Peyer's patch (tissue), 4 donors: ENCODE results near the gene LMO2. TPM values are rescaled to one million over a fixed set of nuclear protein-coding genes. Genes with fewer than 3 reads are reported as not detected.

Source experiments
- DNase-seq, 3 donors: peaks; one replicate each; pipeline ENCODE4 v3.0.0-alpha.2; 2017 to 2019
- H3K27ac ChIP-seq, 4 donors: fragments of 200-600 bp; sonication (generic); one replicate each; pipeline ENCODE4 v1.5.1; 2016 to 2019
- H3K27me3 ChIP-seq, 2 donors: fragments of 200-600 bp; sonication (generic); one replicate each; pipeline ENCODE4 v1.5.1; 2019
- H3K36me3 ChIP-seq, 3 donors: fragments of 200-600 bp; sonication (generic); one replicate each; pipeline ENCODE4 v1.5.1; 2016 to 2019
- H3K4me1 ChIP-seq, 4 donors: fragments of 200-600 bp; sonication (generic); one replicate each; pipeline ENCODE4 v1.5.1; 2016 to 2019
- H3K4me3 ChIP-seq, 4 donors: fragments of 200-600 bp; sonication (generic); 1 replicate in 3 of 4; 2 replicates in 1 of 4; pipeline ENCODE4 v1.5.1; 2016 to 2019; ENCODE audit warnings: mild to moderate bottlenecking in 1 of 4
- H3K9me3 ChIP-seq, 4 donors: fragments of 200-600 bp; sonication (generic); one replicate each; pipeline ENCODE4 v1.5.1; 2016 to 2019; ENCODE audit warnings: mild to moderate bottlenecking in 1 of 4
- POLR2A ChIP-seq, 2 donors: fragments of 450-650 bp; IDR thresholded peaks; one replicate each; pipeline ENCODE4 v1.5.1; 2017; ENCODE audit warnings: antibody characterized with exemption in 2 of 2, mild to moderate bottlenecking in 2 of 2, moderate library complexity in 2 of 2
- total RNA-seq, 4 donors: library from RNA; depleted of rRNA; stranded (reverse); fragments of >200 nt; gene quantifications; one replicate each; pipeline ENCODE4 v1.1.0, GENCODE V29; 2016
- TF ChIP-seq, protein P1 (sequence below), 6 experiments: fragments of 450-650 bp in 4 of 6; fragments of 200-600 bp in 2 of 6; sonication (generic) in 1 of 6; IDR thresholded peaks; one replicate each; pipeline ENCODE4 v1.5.1; 2017 to 2019; ENCODE audit warnings: antibody characterized with exemption in 6 of 6, mild to moderate bottlenecking in 3 of 6, moderate library complexity in 1 of 6

Gene LMO2
- total RNA-seq, 4 donors from 2014 or later, result 5.1 to 9.1 (median 7.2) TPM

DNA sequence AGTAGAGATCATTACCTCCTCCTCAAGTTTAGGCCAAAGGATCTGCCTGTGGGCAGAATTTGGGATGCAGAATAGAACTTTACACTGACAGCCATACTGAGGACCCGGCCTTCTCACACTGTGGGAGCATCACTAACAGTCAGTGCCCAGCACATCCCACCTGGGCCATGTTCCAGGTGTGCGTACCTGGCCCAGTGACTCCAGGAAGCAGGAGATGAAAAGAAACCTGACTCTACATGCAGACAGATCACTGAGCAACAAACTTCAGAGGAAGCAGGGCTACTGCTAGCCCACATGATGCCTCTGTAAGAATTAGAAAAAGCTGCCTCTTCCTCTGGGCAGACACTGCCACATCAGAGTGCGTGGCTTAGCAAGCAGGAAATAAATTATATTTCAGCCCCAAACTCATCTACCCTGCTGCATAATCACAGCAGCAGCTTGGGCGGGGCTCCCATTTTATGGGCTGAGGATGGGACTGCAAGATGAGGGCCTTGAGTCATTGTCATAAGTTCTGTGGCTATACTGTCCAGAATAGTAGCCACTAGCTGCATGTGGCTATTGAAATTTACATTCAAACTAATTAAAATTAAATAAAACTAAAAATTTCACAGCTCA, 6.0 kb upstream of the LMO2 start:
- Histone ChIP-seq H3K27me3 (no peaks in the 10 kb centered on the region), H3K4me3 (no peak overlapping the region), H3K27ac (no peak overlapping the region), H3K9me3 (no peaks in the 10 kb centered on the region), H3K36me3 (no peaks in the 10 kb centered on the region), H3K4me1 (peaks cover 0 to 7% (median 0%) of the 10 kb centered on the region in 4 donors)
- TF ChIP-seq POLR2A (IDR thresholded peaks at IDR 0.05), result no peak
- TF ChIP-seq, protein P1, sequence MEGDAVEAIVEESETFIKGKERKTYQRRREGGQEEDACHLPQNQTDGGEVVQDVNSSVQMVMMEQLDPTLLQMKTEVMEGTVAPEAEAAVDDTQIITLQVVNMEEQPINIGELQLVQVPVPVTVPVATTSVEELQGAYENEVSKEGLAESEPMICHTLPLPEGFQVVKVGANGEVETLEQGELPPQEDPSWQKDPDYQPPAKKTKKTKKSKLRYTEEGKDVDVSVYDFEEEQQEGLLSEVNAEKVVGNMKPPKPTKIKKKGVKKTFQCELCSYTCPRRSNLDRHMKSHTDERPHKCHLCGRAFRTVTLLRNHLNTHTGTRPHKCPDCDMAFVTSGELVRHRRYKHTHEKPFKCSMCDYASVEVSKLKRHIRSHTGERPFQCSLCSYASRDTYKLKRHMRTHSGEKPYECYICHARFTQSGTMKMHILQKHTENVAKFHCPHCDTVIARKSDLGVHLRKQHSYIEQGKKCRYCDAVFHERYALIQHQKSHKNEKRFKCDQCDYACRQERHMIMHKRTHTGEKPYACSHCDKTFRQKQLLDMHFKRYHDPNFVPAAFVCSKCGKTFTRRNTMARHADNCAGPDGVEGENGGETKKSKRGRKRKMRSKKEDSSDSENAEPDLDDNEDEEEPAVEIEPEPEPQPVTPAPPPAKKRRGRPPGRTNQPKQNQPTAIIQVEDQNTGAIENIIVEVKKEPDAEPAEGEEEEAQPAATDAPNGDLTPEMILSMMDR (IDR thresholded peaks at IDR 0.05), result no peak
- DNase-seq, result no peak

DNA sequence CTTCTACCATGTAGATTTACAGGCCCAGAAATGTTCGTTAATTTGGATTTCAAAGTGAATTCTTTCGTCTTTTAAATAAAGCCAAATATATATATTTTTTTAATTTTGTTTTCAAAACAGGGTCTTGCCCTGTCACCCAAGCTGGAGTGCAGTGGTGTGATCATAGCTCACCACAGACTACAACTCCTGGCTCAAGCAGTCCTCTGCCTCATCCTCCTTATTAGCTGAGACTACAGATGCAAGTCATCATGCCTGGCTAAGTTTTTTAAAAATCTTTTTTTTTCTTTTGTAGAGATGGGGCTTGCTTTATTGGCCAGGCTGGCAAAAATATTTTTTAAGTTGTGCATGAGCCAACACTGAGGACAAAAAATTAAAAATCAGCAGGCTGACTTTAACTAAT, 5.0 kb upstream of the LMO2 start:
- Histone ChIP-seq H3K4me3 (no peak overlapping the region), H3K36me3 (no peaks in the 10 kb centered on the region), H3K9me3 (no peaks in the 10 kb centered on the region), H3K27me3 (no peaks in the 10 kb centered on the region), H3K27ac (no peak overlapping the region), H3K4me1 (peaks cover 0 to 7% (median 0%) of the 10 kb centered on the region in 4 donors)
- DNase-seq, result no peak
- TF ChIP-seq POLR2A (IDR thresholded peaks at IDR 0.05), result no peak
- TF ChIP-seq, protein P1 (IDR thresholded peaks at IDR 0.05), result no peak

DNA sequence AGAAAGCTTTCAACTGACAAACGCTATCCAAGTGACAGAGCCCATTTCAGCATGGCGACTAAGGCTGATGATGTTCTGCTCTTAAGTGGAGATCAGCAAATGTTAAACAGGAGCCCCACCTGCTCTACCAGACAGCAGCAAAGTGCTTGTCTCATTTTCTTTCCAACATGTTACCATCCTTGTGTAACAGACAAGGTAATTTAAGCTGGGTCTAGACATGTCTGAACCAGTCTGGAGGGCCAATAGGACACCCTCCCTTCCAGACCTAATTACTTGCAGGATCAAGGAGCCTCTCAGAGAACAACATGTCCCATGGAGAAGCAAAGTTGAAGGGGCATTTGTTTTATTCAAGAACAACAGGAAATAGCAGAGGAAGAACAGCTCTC, 3.9 kb upstream of the LMO2 start:
- no peaks in the 10 kb centered on the region for H3K9me3 ChIP-seq
- H3K4me1 ChIP-seq, result peaks cover 0 to 7% (median 0%) of the 10 kb centered on the region in 4 donors
- DNase-seq, result no peak
- no peaks in the 10 kb centered on the region for H3K27me3 ChIP-seq
- no peaks in the 10 kb centered on the region for H3K36me3 ChIP-seq
- no peak overlapping the region for H3K27ac ChIP-seq
- TF ChIP-seq POLR2A (IDR thresholded peaks at IDR 0.05), result no peak
- TF ChIP-seq, protein P1 (IDR thresholded peaks at IDR 0.05), result no peak
- no peak overlapping the region for H3K4me3 ChIP-seq

DNA sequence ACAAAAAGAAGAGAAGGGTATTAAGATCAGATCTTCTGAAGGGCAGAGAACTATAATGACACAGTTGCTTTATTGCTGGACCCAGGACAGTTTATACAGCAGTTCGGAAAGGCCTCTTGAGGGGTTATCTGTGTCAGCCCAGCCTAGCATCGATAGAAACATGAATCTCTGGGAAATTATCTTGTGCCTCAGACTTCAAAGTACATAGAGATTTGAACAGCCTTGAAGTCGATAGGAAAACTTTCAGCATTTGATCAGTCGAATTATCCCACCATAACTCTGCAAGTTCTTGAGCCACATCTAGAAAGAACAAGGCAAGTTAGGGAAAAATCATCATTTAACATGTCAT, 2.5 kb upstream of the LMO2 start:
- TF ChIP-seq POLR2A (IDR thresholded peaks at IDR 0.05), result no peak
- TF ChIP-seq, protein P1 (IDR thresholded peaks at IDR 0.05), result no peak
- Histone ChIP-seq H3K9me3 (no peaks in the 10 kb centered on the region), H3K36me3 (no peaks in the 10 kb centered on the region), H3K4me1 (peaks cover 0 to 7% (median 0%) of the 10 kb centered on the region in 4 donors), H3K27ac (peak overlapping the region in 2 of 4 donors; percentile 42 to 70), H3K4me3 (peak overlapping the region in 2 of 4 donors; percentile 21 to 30), H3K27me3 (no peaks in the 10 kb centered on the region)
- DNase-seq, result no peak

DNA sequence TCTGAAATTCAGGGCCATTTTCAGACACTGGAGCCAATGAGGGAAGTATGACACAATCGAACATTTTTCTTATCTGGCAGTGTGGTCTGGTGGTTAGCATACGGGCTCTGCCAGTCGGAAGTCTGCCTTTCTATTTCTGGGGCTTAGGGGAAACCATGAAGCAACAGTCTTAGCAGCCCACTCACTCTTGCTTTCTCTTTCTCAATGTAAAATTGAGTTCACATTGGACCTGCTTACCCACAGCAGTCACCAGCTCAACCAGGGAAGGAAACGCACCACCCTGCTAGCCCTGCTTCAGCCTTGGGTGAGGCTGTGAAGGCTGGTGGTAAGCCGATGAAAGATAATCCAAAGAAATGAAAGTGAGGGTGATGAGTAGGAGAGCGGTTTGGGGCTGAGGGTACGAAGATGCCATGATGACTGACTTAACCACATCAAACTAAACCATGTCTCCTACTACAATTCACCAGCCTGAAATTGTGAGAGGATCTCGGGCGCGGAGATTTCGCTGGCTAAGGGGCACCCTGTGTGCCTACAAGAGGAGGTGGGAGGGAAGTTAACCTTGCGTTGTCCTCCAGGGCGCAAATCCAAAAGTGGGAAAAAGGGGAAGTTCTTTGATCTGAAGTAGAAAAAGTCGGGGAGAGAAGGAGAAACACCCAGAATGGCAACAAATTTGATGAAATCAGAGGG, 2.0 kb upstream of the LMO2 start:
- peak in 2 of 3 donors; percentile 45 to 65 for DNase-seq
- TF ChIP-seq POLR2A (IDR thresholded peaks at IDR 0.05), result no peak
- TF ChIP-seq, protein P1 (IDR thresholded peaks at IDR 0.05), result no peak
- Histone ChIP-seq H3K27me3 (no peaks in the 10 kb centered on the region), H3K36me3 (no peaks in the 10 kb centered on the region), H3K4me1 (peaks cover 0 to 4% (median 0%) of the 10 kb centered on the region in 4 donors), H3K4me3 (peak overlapping the region in 3 of 4 donors; percentile 9 to 30 (median 21)), H3K9me3 (no peaks in the 10 kb centered on the region), H3K27ac (peak overlapping the region in 2 of 4 donors; percentile 42 to 70)
